Umbilical cord (tissue), 2 donors: ENCODE measurements around the gene TUBGCP2. TPM values are rescaled to one million over a fixed set of nuclear protein-coding genes. Genes with fewer than 3 reads are reported as not detected.

Experiments used
- DNase-seq: peaks from one replicate; pipeline ENCODE4 v3.0.0-alpha.2; 2015; ENCODE audit warnings: low spot score
- total RNA-seq: library from RNA; depleted of rRNA; stranded (reverse); fragments of >200 nt; gene quantifications from one replicate; pipeline ENCODE4 v1.2.3, GENCODE V29; 2014; ENCODE audit warnings: low replicate concordance; ENCODE audit not compliant: insufficient read depth

The TUBGCP2 gene
- total RNA-seq, 1 donor from 2014 or later: 34.2 TPM

GRCh38 chr10:133341983-133342382 lies 33.3 kb upstream of the TUBGCP2 start:
- no peak for DNase-seq

GRCh38 chr10:133339708-133340380 lies 31.2 kb upstream of the TUBGCP2 start:
- DNase-seq: no peak

DNA sequence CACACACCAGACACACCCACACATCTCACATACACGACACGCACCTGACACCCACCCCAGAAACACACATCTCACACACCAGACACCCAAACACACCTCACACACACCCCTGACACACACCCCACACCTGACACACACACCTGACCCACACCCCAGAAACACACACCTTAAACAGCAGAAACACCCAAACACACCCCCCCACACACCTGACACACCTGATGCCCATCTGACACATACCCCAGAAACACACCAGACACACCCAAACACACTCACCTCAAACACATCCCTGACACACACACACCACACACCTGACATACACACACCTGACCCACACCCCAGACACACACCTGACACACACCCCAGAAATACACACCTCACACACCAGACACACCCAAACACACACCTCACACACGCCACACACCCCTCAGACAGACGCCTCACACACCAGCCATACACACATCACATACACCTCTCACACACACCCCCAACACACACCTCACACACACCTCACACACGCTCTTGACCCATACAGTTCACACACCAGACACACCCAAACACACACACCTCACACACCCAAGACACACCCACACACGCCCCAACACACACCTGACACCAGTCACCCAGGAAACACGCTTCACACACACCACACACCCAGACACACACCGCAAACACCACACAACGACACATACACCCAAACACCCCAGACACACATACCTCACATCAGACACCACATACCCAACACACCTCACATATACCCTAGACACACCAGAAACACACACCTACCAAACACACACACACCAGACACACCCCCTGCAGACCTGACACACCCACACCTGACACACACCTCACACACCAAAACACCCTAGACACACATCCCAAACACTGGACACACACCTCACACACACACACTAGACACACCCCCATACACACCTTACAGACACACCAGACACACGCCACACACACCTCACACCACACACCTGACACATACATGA lies 29.7 kb upstream of the TUBGCP2 start:
- DNase-seq: no peak

GRCh38 chr10:133337370-133337725 lies 28.7 kb upstream of the TUBGCP2 start:
- DNase-seq: no peak

DNA sequence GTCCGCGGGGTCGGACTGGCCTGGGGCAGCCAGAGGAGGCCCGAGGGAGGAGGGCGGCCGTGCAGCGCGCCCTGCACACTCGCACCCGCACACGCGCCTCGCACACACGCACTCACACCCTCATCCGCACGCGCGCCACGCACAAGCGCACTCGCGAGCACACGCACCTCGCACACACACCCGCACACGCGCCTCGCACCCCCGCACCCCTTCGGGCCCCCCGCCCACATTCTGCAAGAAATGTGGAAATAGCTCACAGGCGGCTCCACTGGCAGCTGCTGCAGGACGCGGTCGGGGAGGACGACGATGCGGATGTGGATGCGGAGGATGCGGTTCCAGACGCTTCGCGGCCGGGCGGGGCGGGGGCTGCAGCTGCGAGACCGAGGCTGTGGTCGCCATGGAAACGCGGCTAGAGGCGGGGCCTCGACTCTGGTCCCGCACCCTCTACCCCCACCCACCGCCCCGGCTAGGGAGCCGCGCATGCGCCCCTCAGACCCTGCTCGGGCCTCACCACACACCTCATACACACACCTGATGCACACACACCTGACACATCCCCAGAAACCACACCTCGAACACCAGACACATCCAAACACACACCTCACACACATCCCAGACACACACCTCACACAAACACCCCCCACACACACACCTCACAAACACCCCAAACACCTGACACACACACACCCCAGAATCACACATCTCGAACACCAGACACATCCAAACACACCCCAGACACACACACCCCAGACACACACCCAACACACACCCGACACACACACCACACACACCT lies 28.1 kb upstream of the TUBGCP2 start, which contains the start of gene CALY:
Gene CALY, minus strand, starts transcription at position 320 of the 793 bp plus-strand sequence. CDS start 7,907 bp downstream, outside the sequence.
- DNase-seq: no peak

DNA sequence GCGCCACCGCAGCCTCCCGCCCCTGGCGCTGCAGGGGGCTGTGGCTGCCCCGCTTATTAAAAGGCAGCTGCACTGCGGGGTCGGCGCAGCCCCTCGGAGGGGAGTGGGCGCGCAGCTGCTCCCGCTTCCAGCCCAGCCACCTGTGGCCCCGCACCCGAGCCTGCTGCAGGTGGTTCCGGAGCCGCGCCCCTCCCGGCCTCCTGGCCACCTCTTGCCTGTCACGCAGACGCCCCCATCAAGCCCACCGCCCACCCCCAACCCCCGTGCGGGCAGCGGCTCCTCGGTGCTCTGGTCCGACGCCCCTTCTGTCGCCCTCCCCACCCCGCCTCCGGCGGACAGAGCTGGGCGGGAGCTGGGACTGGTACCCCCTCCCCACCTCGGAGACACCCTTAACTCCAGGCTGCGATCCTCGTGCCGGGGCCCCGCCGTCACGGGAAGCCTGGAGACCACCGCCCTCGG lies 27.5 kb upstream of the TUBGCP2 start:
- DNase-seq: no peak

DNA sequence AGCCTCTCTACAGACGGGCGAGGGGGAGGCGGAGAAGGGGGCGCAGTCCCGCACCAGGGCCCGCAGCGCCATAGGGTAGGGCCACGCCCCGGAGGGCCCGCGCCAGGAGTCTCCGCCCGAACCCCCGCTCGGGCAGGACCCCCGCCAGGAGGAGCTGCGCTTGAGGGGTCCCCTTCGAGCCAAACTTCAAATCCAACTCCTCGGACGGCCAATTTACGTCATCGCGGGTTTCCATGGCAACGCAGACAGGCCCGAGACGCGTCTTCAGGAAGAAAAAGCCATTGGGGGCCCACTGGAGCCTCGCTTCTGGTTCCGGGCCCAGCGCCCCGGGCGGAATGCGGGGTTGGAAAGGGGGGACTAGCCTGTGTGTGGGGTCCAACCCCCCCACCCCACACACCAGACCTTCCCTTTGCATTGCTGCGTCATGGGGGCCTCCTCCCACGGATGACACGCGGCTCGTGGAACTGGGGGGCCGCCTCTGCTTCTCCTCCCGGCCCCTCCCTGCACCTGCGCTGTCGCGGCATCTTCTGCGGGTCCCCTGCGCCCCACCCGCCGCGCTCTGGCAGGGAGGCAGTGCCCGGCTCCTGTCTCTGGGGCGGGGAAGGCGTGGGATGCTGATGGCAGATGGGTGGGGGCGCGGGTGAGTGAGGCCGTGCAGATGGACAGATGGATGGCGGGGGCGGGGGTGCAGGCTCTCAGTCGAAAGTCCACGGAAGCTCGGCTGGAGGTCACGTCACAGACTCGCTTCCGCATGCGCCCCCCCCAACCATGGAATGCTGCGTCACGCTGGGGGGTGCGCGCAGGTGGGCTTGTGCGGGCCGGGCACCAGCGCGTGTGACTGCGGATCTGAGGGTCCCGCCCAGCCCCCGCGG lies 26.8 kb upstream of the TUBGCP2 start:
- DNase-seq: peak; percentile 61

DNA sequence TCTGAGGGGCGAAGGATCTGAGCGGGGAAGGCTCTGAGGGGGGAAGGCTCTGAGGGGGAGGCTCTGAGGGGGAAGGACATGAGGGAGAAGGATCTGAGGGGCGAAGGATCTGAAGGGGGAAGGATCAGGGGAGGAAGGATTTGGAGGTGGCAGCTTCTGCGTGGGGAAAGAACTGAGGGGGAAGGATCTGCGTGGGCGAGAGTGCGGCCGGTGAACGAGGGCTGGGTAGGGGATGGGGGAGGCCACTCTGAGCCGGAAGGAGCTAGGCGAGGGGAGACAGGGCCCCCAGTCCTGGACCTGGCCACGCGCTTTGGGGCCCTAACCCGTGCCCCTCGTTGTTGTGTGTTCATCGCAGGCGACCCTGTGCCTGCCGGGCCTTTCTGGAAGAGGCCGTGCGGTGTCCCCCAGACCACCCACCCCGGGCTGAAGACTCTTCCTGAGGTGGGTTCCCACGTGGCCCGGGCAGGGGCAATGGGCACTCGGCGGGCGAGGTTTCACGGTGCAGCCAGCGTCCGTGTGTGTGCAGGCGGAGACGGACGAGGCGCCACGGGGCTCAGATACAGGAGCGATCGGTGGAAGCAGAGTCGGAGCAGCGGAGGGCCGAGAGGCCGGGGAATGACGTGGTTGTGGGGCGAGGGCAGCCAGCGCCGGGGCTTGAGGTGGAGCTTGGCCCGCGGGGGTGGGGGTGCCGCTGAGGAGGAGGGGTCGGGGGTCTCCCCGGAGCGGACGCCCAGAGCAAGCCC lies 26.0 kb upstream of the TUBGCP2 start:
- DNase-seq: no peak

DNA sequence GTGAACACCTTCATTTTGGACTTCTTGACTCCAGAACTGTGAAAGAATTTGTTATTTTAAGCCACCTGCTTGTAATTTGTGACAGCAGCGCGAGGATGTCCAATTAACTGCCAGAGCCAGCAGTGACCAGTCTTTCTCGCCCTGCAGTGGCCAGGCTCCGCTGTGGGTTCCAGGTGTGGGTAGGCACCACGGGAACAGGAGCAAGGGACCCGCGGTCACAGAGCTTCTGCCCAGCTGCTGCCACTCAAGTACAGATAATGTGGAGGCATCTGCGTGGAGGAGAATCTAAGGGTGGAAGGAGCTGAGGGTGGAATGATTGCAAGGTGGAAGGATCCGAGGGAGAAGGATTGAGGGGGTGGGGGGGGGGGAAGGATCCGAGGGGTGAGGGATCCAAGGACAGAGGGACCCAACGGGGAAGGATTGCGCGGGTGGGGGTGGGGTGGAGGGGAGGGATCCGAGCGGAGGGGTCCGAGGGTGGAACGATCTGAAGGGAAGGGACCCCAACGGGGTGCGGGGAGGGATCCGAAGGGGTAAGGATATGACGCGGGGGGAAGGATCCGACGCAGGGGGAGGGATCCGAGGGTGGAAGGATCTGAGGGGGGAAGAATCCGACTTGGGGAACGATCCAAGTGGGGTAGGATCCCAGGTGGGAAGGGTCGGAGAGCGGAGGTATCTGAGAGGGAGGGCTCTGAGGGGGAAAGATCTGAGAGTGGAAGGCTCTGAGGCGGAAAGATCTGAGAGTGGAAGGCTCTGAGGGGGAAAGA lies 24.4 kb upstream of the TUBGCP2 start:
- no peak for DNase-seq

DNA sequence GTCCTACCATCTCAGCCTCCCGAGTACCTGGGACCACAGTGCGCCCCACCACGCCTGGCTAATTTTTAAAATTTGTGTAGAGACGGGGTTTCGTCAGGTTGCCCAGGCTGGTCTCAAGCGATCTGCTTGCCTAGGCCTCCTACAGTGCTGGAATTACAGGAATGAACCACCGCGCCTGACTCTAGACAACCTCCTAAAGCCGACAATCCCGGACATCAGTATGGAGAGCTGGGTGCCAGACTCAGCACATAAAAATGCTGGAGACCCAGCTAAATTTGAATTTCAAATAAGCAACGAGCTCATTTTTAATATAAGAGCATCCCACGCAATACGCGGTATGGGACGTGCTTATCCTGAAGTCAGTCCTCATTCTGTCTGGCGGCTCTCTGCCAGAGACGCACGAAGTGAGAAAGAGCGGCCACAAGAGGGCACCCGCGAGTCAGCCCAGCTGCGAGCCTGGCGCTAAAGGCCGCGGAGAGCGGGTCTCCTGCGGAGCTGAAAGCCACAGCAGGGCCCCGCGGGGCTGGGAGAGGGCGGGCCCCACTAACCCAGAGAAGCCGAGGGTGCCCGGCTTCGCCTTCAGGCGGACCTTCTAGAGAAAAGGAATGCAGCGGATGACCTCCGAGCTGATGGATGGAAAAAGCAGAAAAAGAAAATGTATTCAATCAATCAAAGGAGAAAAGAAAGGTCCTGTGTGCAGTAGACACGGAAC lies 21.0 kb upstream of the TUBGCP2 start:
- peak; percentile 81 for DNase-seq

DNA sequence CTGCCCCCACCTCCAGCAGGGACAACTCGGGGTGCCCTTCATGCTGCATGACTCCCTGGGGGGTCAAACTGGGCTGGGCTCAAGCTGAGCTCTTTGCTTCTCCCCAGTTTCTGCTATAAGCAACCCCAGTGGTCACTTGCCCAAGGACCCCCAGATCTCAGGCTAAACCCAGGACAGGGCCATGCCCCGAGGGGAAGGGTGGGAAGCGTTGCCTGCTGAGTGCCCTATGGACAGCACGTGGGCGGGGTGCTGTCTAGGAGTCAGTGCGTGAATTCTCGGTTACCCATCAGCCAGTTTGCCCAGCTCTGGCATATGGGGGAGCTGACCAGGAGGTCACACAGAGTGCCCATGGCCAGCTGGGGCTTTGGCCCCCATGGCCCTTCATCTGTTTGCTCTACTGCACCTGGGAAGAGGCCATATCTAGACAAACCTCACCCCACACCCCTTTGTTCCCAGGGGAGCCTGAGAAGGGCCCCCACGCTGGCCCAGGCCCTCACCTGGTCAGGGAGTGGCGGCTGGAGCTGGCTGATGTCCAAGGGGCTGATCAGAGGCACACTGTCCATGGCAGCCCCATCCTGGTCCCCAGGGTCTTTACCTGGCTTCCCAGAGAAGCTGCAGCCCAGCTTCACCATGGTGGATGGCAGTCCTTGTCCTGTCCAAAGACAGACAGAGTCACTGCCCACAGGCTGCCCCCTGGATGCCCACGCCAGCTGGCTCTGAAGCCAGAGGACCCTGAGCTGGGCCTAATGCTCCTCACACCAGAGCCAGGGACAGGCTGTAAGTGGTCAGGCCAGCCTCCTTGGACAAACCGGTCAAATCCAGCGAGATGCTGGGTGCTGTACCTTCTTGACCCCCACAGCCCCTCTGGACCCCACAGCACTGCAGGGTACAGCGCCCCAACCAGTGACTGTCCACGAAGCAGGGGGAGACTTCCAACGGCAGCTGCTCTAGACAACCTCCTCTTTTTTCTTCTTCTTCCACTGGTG lies 20.0 kb upstream of the TUBGCP2 start:
- no peak for DNase-seq

- DNase-seq: no peak
Observed at GRCh38 chr10:133327651-133328357, 19.1 kb upstream of the TUBGCP2 start.

DNA sequence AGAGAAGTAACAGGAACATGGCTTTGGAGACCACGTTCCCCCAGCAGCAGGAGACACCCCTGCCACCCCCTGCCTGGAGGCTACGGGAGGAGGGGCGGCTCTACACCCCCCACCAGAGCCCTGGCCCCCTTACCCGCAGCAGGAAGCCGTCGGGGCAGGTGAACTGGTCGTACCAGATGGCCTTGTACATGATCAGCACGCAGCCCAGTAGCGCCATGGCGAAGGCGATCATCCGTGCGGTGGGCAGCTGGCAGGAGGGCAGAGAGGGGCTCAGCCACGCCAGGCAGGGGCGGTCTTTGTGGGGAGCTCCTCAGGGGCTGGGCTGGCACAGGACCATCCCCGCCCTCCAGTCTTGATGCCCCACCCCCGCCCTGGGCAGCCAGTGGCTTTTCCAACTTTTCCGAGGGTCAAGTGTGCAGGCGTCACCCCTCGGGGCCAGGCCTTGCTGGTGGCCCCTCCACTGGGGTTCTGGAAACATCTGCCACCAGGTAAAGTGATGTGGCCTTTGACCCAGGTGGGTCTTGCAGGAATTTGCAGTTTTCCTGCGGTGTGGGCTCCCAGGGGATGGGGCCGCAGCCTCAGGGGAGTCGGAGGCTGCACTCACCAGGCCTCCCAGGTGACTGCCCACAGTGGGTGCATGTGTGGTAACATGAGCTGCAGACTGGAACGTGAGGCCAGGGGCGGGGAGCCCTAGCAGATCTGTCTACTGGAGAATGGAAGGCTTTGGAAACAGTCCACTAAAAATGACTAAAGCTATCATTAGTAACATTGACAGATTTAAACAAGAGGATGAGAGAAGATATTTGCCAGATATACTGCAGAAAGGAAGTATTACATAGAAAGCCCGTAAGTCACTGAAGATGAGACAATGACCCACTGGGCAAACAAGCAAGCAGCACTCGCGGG lies 18.3 kb upstream of the TUBGCP2 start:
- peak; percentile 15 for DNase-seq

DNA sequence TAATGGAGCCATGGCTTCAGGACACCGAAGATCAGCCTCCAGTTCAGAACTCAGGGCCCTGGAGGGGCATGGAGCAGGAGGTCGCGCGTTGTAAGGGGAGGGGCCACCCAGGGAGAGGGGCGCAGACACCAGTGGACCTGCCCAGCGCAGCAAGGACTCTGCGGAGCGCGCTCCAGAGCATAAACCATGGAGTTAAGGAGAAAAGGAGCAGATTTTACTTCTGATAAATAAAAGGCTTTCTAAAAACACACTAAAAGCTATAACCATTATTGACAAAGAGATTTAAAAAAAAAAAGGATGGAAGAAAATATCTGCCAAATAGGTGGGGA lies 17.5 kb upstream of the TUBGCP2 start:
- DNase-seq: no peak

GRCh38 chr10:133325440-133326222 lies 17.0 kb upstream of the TUBGCP2 start:
- no peak for DNase-seq
